GM18498 (cell line): ENCODE measurements around the gene TXK.

ENCODE experiments used
- ATAC-seq: cut with Tn5 transposase; IDR thresholded peaks from one replicate; pipeline ENCODE4 v1.9.1; 2021; ENCODE audit warnings: mild to moderate bottlenecking, moderate library complexity; ENCODE audit not compliant: unreplicated experiment

Gene TXK

DNA sequence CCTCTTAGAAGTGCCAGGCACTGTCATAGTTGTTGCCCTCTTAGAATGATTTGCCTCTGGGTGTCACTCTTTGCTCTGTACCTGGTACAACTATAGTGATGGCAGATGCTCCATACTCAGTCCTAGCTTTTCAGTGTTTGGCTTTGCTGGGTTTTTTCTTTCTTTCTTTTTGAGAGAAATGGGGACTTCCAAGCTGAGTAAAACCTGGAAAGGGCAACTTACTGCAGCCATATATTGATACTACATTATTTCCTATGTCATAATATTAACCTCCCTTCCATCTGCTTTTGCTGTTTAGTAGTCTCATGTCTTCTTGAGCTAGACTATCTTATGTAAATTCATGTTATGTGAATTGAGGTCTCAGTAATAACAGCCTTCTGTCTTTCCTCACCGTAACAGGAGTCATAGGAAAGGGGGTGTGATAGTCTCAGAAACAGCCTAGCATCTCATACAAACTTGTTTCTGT, 68.4 kb downstream of the TXK start:
- ATAC-seq: peak; percentile 68

DNA sequence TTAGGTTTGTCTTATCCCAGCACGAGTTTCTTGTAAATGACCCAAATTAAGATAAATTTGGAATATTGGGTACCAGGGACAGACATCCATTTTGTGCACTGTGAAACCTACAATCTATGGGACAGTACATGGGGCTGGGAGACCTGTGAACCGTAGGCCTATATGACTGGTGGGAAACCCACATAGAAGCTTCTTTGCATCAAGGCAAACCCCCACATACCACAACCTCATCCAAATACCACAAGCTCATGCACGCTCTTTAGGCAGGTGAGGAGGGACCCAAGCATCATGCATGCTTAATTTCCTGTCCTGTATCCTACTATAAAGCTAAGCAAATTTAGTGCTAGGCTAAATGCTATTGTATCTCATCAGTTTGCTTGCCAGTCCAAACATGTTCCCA, 69.7 kb downstream of the TXK start:
- ATAC-seq: no peak

DNA sequence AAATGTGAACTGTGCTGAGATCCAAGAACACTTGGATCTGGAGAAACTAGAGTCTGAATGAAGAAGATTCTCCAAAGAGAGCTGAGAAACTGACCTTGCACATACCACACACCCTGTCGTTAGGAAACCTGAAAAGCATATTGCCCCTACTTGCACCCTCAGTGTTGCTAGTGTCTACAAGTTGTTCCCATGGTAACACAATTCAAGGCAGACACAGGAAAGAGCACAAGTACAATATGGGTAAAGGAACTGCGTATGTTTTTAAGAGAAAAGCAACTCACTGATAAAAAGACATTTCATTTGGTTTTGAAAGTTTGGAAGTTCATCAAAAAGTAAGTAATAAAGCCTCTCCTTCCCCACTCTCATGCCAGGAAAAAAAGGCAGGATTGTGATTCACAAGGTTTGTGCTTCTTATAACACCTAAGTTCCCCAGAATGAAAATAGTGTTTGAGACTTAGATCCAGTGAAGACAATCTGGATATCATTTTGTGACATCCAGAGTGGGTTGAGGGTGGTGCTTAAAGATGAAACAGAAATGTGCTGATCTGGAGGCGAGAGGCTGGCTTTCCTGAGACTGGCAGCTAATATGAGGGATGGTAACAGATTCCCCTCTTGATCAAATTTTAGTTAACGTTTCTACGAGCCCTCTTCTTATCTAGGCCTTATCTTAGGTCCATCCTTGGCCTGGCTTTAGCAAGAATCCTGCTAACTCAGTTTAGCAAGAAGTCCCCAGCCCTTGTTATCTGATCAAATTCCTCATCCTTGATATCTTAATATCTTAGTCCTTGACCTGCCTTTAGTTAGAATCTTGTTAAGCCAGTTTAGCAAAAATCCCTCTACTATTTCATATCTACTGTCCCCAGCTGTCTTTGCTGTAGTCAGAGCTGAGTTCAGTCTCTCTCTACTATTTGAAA, 75.2 kb downstream of the TXK start:
- ATAC-seq: no peak

DNA sequence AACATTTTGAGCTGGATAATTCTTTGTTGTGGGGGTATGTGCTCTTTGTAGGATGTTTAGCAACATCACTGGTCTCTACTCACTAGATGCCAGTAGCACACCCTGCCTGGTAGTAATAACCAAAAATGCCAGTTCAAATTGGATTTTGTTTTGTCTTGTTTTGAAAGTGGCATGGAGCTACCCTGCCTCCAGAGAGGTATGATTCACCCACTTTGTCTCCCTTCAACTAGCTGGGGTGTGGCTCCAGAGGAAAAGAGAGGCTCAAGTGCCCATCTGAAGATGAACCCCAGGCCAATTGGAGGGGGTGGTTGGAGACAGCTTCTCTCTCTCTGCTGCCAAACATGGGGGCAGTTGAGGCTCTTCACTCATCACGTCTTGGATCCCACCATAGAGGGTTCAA, 83.0 kb downstream of the TXK start:
- no peak for ATAC-seq

DNA sequence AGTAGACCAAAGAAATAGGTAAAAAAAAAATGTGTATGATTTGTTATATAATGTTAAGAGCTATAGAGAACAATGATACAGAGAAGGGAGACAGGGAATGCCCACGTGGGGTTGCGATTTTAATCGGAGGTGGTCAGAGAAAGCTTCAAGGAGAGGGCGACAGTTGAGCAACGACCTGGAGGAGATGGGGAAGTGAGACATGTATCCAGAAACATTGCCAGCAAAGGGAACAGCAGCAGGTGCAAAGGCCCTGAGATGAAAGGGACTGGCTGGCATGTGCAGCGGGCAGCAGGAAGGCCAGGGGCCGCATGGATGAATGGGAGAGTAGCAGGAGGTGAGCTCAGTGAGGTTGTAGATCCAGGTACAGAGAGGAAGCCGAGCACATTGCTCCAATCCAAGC, 84.6 kb downstream of the TXK start:
- no peak for ATAC-seq

DNA sequence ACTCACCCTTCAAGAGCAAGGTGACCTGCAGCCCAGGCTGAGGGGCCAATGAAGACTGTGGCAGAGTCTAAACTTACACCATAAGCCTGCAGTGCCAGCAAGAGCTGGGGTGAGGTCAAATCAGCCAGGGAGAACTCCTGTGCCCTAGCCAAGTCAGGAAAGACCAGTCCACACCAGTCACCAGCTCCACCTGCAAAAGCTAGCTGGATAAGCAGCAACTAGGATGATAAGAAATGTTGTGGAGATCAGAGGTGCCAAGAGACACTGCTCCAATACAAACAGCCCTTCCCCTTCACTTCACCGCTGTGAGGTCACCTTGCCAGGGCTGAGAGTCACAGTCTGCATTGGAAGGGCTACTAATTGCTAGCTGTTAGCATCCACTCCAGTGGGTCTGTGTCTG, 86.2 kb downstream of the TXK start:
- peak; percentile 11 for ATAC-seq

DNA sequence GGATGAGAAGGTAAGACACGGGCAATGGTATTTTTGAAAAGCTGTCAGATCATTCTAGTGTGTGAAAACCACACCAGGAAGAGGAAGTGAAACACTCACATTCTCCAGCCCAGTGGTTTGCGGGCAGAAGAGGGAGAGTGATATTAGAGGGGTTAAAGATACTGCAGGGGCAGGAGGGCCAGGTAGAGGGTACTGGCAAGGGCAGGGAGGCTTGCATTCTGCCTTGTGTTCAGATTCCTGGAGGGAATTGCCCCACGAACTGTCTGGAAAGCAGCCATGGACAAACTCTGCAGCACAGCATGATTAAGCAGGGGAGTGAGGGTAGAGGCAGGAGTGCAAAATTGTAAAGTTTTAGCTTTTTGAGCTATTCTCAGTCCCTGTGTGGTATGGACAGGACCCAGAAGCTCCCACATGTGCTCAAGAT, 86.6 kb downstream of the TXK start:
- ATAC-seq: peak; percentile 96

DNA sequence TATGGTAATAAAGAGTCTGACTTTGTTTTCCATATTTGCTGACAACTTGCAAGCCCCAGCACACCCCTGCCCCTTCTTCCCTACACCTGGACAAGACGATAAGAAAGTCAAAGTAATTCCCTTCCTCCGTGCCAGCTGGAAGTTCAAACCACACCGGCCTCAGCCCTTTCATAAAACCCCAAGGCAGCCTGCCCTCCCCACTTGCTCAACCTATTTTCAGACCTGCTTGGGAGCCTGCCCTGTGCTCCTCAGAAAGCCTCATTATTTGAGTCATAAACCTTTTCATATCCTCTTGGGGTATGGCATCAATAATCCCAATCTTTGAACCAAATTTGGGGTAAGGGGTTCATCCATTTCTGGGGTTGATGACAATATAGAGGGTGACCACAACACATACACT, 88.0 kb downstream of the TXK start:
- no peak for ATAC-seq

DNA sequence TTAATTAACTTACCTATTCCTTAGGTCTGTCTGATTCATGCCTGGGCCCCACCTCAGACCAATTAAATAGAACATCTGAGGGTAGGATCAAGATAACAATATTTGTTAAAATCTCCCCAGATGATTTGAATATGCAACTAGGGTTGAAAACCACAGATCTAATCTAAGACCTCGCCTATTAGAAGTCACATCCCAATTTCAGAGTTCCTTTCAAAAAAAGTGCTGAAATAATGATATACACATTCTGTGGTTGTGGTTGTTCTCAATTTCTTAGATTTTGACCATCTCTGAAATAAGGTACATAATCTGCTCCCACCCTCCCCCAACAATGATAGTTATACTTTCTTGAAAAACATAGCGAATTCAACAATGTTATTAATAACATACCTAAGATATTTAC, 89.8 kb downstream of the TXK start:
- no peak for ATAC-seq

DNA sequence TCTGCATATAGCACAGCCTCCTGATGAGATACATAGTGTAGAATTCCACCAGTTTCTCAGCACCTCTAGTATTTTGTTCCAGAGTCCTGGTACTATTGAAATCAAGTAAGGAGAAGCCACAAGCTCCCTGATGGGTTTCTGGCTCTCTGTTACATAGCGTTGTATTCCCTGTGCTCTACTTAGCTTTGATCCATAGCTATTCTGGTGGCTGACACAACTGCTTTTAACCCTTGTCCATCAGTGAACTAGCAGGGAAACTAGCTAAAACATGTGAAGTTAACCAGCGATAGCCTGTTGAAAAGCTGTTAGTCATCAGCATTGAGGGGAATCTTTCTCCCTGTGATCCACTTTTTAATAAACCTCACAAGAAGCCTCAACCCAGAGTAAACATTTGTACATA, 90.5 kb downstream of the TXK start:
- no peak for ATAC-seq

DNA sequence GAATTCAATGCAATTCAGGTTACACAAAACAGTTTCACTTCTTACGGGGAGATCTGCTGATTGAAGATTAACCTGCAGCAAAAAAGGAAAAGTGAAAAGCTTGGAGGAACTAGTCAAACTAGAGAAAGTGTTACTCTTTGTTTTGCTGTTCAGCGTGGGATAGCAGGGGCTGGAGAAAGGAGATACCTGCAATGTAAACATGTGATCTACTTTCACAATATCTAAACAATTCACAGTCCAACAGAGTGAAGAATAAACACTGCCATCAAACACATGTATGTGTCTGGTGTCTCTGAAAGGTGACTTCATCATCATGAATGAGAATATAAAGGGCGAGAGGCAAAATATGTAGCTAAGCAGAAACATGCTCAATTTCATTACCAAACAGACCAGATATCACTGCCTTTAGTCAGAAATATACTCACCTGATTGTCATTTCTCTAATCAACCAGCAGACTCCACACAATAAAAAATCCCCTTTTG, 91.0 kb downstream of the TXK start:
- no peak for ATAC-seq

DNA sequence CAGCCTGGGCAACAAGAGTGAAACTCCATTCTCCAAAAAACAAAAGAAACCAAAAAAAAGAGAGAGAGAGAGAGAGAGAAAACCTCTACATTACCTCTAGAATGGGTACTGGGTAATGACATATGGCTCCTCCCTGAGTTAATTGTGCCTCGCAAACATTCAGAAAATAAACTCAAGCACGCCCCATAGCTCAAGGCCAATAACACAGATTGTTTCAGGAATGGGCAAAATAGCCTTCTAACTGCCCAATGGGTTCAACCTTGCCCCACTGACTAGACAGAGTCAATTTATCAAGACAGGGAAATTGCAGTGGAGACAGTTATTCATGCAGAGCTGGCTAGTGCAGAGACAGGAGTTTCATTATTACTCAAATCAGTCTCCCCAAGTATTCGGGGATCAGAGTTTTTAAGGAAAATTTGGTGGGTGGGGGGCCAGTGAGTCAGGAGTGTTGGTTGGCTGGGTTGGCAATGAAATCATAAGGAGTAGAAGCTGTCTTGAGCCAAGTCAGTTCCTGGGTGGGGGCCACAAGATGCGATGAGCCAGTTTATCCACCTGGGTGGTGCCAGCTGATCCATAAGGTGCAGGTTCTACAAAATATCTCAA, 92.4 kb downstream of the TXK start:
- no peak for ATAC-seq

DNA sequence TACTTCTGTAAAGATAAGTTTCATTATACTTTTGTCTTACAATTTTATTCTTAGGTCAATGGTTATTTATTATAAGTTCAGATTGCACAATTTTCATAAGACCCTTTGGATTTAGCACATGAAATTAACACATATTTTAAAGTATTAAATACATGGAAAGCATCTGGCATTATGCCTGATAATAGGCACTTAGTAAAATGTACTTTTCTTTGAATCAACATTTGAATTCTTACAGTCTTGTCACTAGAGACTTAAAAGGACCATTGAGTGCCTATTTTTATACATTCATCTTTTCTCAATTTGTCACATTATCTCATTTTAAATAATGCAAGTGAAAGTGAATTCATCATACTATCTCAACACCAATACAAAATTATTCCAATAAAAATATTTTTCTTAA, 94.5 kb downstream of the TXK start:
- no peak for ATAC-seq

DNA sequence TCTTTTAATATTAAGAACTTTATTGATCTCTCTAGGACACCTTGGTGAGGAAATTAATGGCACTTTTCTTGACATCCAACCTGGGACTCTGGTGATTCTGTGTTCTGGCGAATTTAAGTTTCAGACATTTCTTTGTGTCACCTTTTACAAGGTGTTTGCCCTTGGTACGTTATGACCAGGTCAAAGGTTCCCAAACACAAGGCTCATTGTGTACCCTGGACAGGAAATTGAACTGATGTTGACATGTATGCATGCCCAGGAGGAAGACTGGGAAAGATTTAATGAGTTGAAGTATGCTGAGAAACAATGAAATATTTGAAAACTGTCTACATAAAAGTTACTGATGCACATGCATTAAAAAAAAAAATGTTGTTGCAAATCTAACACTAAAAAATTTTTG, 95.4 kb downstream of the TXK start:
- ATAC-seq: no peak

DNA sequence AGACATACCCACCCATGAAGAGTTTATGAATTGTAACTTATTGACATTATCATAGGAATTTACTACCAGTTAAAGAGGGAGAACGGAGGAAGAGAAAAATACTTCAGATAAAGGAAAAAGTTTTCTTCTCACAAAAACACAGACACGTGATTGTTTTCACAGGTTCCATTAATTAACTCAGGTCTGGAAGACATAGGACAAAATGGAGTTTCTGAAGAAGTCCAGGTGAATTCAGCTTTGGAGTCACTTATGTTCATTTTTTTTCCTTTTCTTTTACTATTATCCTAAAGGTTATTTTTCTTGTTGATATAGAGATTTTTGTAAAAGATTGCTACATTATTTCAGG, 97.0 kb downstream of the TXK start:
- no peak for ATAC-seq

DNA sequence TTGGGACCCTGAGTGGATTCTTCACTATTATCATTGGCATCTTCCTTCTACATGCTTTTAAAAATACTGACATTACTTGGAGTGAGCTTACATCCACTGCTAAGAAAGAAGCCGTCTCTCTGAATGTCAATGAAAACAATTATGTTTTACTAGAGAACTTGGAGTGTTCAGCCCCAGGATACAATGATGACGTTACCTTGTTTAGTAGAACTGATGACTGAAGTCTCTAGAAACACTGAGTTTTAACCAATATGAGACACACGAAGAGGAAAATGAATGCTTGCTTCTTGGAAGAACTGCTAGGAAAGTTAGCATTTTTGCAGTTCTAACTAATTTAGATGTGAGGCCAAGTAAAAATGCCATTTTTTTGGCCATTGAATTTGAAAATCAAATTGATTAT, 98.1 kb downstream of the TXK start:
- ATAC-seq: no peak

DNA sequence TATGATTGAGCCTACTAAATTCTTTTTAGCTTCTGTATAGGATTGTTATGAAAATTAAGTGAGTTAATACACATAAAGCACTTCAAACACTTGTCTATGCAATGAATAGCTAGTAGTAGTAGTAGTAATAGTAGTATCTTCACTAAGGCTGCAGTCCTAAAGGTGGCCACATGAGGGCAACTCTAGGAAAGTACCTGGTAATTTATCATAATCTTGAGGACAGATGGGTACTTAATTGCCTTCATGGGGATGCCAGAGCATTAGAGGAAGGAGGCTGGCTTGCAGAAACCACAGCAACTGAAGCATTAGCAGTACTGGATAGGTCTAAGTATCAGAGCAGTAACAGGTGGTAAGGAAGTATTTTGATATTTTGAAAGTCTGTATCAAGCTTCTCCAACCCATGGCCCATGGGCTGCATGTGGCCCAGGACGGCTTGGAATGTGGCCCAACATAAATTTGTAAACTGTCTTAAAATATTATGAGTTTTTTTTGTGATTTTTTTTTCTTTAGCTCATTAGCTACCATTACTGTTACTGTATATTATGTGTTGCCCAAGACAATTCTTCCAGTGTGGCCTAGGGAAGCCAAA, 100.1 kb downstream of the TXK start:
- ATAC-seq: peak; percentile 45

DNA sequence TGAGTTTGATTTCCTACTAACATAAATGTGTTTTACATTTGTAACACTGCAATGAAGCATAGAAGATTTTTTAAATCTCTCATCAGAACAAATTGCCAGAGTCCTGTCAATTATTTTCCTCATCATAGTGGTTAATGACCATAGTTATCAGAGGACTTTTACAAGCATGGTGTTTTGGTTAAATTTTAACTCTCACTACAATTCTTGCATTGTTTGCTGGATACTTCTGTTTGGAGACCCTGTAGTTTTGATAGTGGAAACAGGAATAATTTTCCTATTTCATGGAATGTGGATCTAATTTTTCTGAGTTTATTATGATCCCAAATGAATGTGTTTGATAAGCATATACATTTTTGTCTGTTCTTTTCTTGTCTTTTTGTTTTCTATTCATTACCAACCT, 100.6 kb downstream of the TXK start:
- ATAC-seq: no peak

DNA sequence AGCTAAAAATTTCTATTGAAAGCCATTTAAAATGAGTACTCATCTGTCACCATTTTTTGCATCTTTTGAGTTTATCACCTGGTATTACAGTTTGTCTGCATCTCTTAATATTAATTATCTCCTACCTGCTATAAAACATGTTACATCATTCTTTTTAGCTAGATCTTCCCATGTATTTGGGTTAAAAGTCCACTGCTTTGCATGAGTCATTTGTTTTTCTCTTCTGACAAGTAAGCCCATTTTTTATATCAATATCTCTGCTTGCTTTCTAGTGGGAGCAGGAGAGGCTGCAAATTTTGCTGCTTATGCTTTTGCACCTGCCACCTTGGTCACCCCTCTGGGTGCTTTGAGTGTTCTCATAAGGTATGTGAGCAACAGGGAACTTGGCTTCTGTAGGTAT, 101.3 kb downstream of the TXK start:
- no peak for ATAC-seq

DNA sequence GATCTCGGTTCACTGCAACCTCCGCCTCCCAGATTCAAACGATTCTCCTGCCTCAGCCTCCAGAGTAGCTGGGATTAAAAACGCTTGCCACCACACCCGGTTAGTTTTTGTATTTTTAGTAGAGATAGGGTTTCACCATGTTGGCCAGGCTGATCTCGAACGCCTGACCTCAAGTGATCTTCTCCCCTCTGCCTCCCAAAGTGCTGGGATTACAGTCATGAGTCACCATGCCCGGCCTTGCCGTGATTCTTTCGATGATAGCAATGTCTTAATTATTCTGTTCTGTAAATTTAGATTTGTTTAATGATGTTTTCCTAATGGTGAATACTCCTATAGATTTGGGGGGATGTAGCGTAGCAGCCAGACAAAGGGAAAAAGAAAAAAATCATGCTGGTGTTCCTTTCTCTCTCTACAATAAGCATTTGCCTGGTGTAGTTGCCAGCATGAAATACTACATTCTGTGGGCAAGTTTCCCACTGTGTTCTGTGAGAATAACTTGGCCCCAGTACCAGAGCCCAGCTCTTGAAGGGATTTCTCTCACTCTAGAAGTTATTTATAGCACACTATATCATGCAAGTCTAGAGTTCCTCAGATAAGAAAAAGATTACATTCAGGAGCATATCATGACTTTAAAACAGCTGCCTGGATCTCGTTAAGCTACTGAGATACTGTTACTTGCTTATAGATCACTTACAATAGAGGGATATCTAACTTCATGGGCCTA, 102.1 kb downstream of the TXK start:
- no peak for ATAC-seq

DNA sequence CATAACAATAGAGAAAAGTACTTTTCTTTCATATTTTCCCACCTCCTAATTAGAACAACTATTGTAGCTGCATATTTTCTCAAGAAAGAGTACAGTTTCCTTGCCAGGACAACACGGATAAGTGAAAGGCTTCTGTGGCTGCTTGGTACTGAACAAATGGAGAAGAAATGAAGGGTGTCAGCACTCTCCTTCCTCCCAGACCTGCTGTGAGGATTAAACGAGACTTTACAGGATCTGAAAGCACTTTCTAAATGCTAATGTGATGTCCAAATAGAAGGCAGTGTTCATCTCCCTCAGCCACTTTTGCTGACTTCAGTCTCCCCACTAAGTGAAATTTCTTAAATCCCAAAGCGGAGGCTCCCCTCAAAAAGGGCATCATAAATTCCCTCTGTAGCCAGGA, 103.6 kb downstream of the TXK start:
- ATAC-seq: no peak
